LNCaP clone FGC (cell line): ENCODE results near the gene ALDH16A1.

Source experiments
- DNase-seq: peaks from one replicate; pipeline ENCODE4 v3.0.0-alpha.2; 2011; ENCODE audit warnings: low read depth
- H3K4me3 ChIP-seq: 2 replicates; pipeline ENCODE4 v1.5.1; 2011; ENCODE audit warnings: mild to moderate bottlenecking, low read depth, low read length, control low read depth
- TF ChIP-seq, protein P1 (sequence below): IDR thresholded peaks from 2 replicates; pipeline ENCODE4 v1.5.1; 2012; ENCODE audit warnings: mild to moderate bottlenecking; ENCODE audit not compliant: control insufficient read depth, insufficient read depth; ENCODE audit errors: extremely low read depth

The ALDH16A1 gene

GRCh38 chr19:49447485-49448431 is 5.3 kb upstream of the ALDH16A1 start:
- TF ChIP-seq, protein P1, sequence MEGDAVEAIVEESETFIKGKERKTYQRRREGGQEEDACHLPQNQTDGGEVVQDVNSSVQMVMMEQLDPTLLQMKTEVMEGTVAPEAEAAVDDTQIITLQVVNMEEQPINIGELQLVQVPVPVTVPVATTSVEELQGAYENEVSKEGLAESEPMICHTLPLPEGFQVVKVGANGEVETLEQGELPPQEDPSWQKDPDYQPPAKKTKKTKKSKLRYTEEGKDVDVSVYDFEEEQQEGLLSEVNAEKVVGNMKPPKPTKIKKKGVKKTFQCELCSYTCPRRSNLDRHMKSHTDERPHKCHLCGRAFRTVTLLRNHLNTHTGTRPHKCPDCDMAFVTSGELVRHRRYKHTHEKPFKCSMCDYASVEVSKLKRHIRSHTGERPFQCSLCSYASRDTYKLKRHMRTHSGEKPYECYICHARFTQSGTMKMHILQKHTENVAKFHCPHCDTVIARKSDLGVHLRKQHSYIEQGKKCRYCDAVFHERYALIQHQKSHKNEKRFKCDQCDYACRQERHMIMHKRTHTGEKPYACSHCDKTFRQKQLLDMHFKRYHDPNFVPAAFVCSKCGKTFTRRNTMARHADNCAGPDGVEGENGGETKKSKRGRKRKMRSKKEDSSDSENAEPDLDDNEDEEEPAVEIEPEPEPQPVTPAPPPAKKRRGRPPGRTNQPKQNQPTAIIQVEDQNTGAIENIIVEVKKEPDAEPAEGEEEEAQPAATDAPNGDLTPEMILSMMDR, result no peak
- no peak for DNase-seq

DNA sequence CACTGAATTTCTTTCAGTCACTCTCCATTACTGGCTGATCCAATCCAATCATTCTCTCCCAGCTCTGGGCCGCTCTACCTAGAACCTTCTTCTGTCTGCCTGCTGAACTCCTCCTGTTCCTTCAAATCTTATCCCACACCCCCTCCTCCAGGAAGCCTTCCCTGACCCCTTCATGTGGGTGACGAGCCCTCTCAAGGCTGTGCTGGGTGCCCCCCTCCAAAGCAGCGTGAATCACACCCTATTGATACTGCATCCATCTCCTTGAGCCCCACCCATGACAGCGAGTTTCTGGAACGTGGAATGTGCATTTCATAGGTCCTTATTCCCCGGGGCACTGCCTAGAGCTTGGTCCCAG is 4.6 kb upstream of the ALDH16A1 start:
- no peak for DNase-seq
- TF ChIP-seq, protein P1, result no peak
- H3K4me3 ChIP-seq, result no peak overlapping the region

More at GRCh38 chr19:49447485-49448431, 5.3 kb upstream of the ALDH16A1 start:
- H3K4me3 ChIP-seq, result no peak overlapping the region

GRCh38 chr19:49450405-49450804 is 2.6 kb upstream of the ALDH16A1 start:
- TF ChIP-seq, protein P1, result no peak
- peak overlapping the region; percentile 78 for H3K4me3 ChIP-seq
- no peak for DNase-seq

- peak within 1 kb of the TSS; percentile 78 for H3K4me3 ChIP-seq
- DNase-seq, result peak; percentile 99
- TF ChIP-seq, protein P1, result no peak
Measured at GRCh38 chr19:49451430-49452181, 1.4 kb upstream of the ALDH16A1 start, which contains the start of gene PIH1D1. Gene PIH1D1, minus strand, starts transcription at chr19:49451814. Its CDS starts 240 bp downstream, at chr19:49451574.

GRCh38 chr19:49453757-49454240 is 774 bp downstream of the ALDH16A1 start:
- peak overlapping the region; percentile 67 for H3K4me3 ChIP-seq
- TF ChIP-seq, protein P1, result no peak
- no peak for DNase-seq

- TF ChIP-seq, protein P1, result no peak
- no peak for DNase-seq
- H3K4me3 ChIP-seq, result no peak overlapping the region
Measured at GRCh38 chr19:49455773-49456172, 2.7 kb downstream of the ALDH16A1 start.
